ENCODE data around the gene SLC46A3. TPM values are rescaled to one million over a fixed set of nuclear protein-coding genes. Genes with fewer than 3 reads are reported as not detected.

Gene SLC46A3
- total RNA-seq = 1 to 10 TPM; 4.0 to 4.5 TPM

GRCh38 chr13:28718543-28719226 lies at the start of gene SLC46A3:
Gene SLC46A3 (minus strand): TSS chr13:28718970. CDS start chr13:28717998, 972 bp downstream.

GRCh38 chr13:28658796-28659620 lies 59.8 kb downstream of the SLC46A3 start, which contains the start of gene POMP:
Gene POMP (plus strand): TSS chr13:28659130. CDS start chr13:28659185, 55 bp downstream.

Small RNA genes lying within 50 kb of the gene (small RNA-seq; reads per million reads assigned to genes)
- gene RNU6-53P = 0 reads per million in 2 donors

Other genes starting within 250 kb of the SLC46A3 start
- under 1 TPM in 1 of 2 donors, not detected in 1; under 0.01 TPM for gene FLT1, start 223.8 kb downstream of the SLC46A3 start, total RNA-seq
- 100 to 1,000 TPM in 1 of 2 donors, 10 to 100 TPM in 1; 99.8 to 138 TPM for gene POMP, start 59.8 kb downstream of the SLC46A3 start, total RNA-seq
- gene MTUS2, start 101.4 kb upstream of the SLC46A3 start, total RNA-seq = under 1 TPM in 1 of 2 donors, not detected in 1; under 0.01 TPM